Retinal pigment epithelial cell (primary cell): ENCODE data around the gene ELK3.

Experiments
- DNase-seq: peaks from one replicate; pipeline ENCODE4 v3.0.0-alpha.2; 2010; ENCODE audit warnings: low read depth
- H3K4me3 ChIP-seq: 2 replicates; pipeline ENCODE4 v1.5.1; 2011; ENCODE audit warnings: mild to moderate bottlenecking, low read length, control low read depth, moderate library complexity
- CTCF ChIP-seq: conservative IDR thresholded peaks from 2 replicates; pipeline ENCODE4 v1.5.1; 2011; ENCODE audit warnings: low read depth, low read length, control low read depth, inconsistent platforms

ELK3 gene

GRCh38 chr12:96195845-96196451 lies 1.8 kb downstream of the ELK3 start:
- no peak for TF ChIP-seq CTCF
- peak; percentile 76 for DNase-seq
- peak overlapping the region; percentile 84 for H3K4me3 ChIP-seq

GRCh38 chr12:96196781-96197180 lies 2.6 kb downstream of the ELK3 start:
- H3K4me3 ChIP-seq, result peak overlapping the region; percentile 84
- DNase-seq, result no peak
- no peak for TF ChIP-seq CTCF

- peak; percentile 54 for DNase-seq
- no peak for TF ChIP-seq CTCF
- H3K4me3 ChIP-seq, result no peak overlapping the region
Measured at GRCh38 chr12:96197503-96198272, 3.5 kb downstream of the ELK3 start.

GRCh38 chr12:96198965-96199364 lies 4.8 kb downstream of the ELK3 start:
- no peak overlapping the region for H3K4me3 ChIP-seq
- no peak for DNase-seq
- no peak for TF ChIP-seq CTCF

GRCh38 chr12:96199464-96199863 lies 5.3 kb downstream of the ELK3 start:
- DNase-seq, result no peak
- H3K4me3 ChIP-seq, result no peak overlapping the region
- no peak for TF ChIP-seq CTCF

- TF ChIP-seq CTCF, result no peak
- no peak overlapping the region for H3K4me3 ChIP-seq
- DNase-seq, result no peak
Measured at GRCh38 chr12:96201272-96202227, 7.4 kb downstream of the ELK3 start.
